Measurements from ENCODE around the gene ZNF688. TPM values are rescaled to one million over a fixed set of nuclear protein-coding genes. Genes with fewer than 3 reads are reported as not detected.
"Not testable (repeated sequence)": the region's sequence is repeated elsewhere in the genome, so short reads cannot be mapped to it uniquely, and the experiment has no call there.

ZNF688 gene
- total RNA-seq, 1 donor from 2014 or later: 10.9 TPM

- DNase-seq: no peak
Observed at GRCh38 chr16:30533146-30533522, 38.4 kb downstream of the ZNF688 start.

GRCh38 chr16:30532285-30533145 lies 39.0 kb downstream of the ZNF688 start:
- DNase-seq: no peak

- no peak for DNase-seq
Observed at GRCh38 chr16:30530163-30531037, 41.1 kb downstream of the ZNF688 start.

- no peak for DNase-seq
Observed at GRCh38 chr16:30528799-30529457, 42.6 kb downstream of the ZNF688 start.

GRCh38 chr16:30527635-30528178 lies 43.8 kb downstream of the ZNF688 start:
- DNase-seq: no peak

- peak; percentile 98 for DNase-seq
Observed at GRCh38 chr16:30526823-30527634, 44.5 kb downstream of the ZNF688 start.

GRCh38 chr16:30526137-30526822 lies 45.2 kb downstream of the ZNF688 start, which contains the start of gene ZNF768:
TSS of gene ZNF768 (minus strand) at chr16:30526566. CDS start at chr16:30526413, 153 bp downstream.
- peak; percentile 42 for DNase-seq

GRCh38 chr16:30525844-30526136 lies 45.7 kb downstream of the ZNF688 start:
- no peak for DNase-seq

GRCh38 chr16:30524575-30525568 lies 46.6 kb downstream of the ZNF688 start:
- DNase-seq: no peak

GRCh38 chr16:30523768-30524574 lies 47.5 kb downstream of the ZNF688 start:
- DNase-seq: no peak

- not testable (repeated sequence) for DNase-seq
Observed at GRCh38 chr16:30522702-30523463, 48.6 kb downstream of the ZNF688 start.

GRCh38 chr16:30521873-30522641 lies 49.5 kb downstream of the ZNF688 start:
- DNase-seq: no peak

GRCh38 chr16:30521476-30521872 lies 50.0 kb downstream of the ZNF688 start:
- DNase-seq: no peak
